ENCODE data around the gene EPHA3. TPM values are rescaled to one million over a fixed set of nuclear protein-coding genes. Genes with fewer than 3 reads are reported as not detected.

Gene EPHA3
- total RNA-seq, 1 experiment from 2014 or later = 21.5 TPM

DNA sequence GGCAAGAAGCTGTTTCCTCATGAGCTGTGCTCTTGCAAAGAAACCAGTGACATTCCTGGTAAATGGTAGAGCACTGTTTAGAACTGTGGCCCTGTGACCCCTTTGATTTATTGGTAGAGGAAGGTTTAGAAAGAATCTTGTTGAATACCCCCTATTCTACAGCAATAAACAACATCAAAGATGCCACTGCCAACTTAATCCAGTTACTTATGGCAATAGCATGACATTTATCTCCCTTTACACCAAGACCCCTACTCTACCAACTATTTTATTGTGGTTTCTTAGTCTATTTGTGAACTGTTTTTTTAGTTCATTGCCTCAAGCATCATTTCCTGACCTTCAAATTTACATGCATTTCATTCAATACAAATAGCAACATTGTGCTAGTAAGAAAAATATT is 288.6 kb downstream of the EPHA3 start:
- H3K36me3 ChIP-seq (ENCODE audit: insufficient read depth, low read length, poor library complexity, severe bottlenecking) = no peaks in the 10 kb centered on the region
- CTCF ChIA-PET = no interaction called here
- DNase-seq (ENCODE audit: low spot score) = no peak
- no TSS peak for BruUV-seq (replicated peaks)
- H3K4me1 ChIP-seq (ENCODE audit: insufficient read depth, low read length, poor library complexity, severe bottlenecking) = no peaks in the 10 kb centered on the region
- intact Hi-C loops (cut with micrococcal nuclease; ENCODE audit: unreplicated experiment) = no loop called here
- no peak overlapping the region for H3K27ac ChIP-seq (ENCODE audit: low read depth, low read length, poor library complexity, severe bottlenecking)
- no peaks in the 10 kb centered on the region for H3K27me3 ChIP-seq (replicated peaks; ENCODE audit: insufficient read depth, low read depth, low read length, poor library complexity)
- TF ChIP-seq, protein P1, sequence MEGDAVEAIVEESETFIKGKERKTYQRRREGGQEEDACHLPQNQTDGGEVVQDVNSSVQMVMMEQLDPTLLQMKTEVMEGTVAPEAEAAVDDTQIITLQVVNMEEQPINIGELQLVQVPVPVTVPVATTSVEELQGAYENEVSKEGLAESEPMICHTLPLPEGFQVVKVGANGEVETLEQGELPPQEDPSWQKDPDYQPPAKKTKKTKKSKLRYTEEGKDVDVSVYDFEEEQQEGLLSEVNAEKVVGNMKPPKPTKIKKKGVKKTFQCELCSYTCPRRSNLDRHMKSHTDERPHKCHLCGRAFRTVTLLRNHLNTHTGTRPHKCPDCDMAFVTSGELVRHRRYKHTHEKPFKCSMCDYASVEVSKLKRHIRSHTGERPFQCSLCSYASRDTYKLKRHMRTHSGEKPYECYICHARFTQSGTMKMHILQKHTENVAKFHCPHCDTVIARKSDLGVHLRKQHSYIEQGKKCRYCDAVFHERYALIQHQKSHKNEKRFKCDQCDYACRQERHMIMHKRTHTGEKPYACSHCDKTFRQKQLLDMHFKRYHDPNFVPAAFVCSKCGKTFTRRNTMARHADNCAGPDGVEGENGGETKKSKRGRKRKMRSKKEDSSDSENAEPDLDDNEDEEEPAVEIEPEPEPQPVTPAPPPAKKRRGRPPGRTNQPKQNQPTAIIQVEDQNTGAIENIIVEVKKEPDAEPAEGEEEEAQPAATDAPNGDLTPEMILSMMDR (conservative IDR thresholded peaks at IDR 0.05; ENCODE audit: low read depth, low read length) = no peak
- no peak for TF ChIP-seq EZH2 (IDR thresholded peaks at IDR 0.05; ENCODE audit: borderline replicate concordance, low read depth, low read length, poor library complexity, severe bottlenecking)
- H3K9me3 ChIP-seq (ENCODE audit: low read depth, low read length, poor library complexity, severe bottlenecking) = no peaks in the 10 kb centered on the region
- POLR2A ChIA-PET (ENCODE audit: low non-redundant PET) = no interaction called here
- no peak overlapping the region for H3K4me3 ChIP-seq (ENCODE audit: low read depth, low read length, poor library complexity, severe bottlenecking)

DNA sequence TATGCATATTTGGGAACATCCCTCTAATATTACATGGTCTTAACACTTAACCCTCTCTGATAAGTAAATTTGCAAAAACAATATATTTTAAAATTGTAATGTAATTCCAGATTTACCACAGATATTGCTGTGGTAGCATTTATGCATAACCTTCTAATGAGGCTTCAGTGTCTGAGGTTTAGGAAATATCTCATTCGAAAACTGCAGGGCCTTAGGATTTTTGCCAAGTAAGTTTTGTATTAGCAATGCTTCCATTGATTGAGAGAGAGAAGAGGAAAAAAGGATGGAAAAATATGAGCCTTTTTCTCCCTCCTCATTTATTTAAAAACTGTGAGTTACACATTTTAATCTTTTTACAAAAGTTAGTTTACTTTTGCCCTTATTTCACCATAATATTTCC is 294.6 kb downstream of the EPHA3 start:
- intact Hi-C loops (cut with micrococcal nuclease; ENCODE audit: unreplicated experiment) = no loop called here
- no TSS peak for BruUV-seq (replicated peaks)

DNA sequence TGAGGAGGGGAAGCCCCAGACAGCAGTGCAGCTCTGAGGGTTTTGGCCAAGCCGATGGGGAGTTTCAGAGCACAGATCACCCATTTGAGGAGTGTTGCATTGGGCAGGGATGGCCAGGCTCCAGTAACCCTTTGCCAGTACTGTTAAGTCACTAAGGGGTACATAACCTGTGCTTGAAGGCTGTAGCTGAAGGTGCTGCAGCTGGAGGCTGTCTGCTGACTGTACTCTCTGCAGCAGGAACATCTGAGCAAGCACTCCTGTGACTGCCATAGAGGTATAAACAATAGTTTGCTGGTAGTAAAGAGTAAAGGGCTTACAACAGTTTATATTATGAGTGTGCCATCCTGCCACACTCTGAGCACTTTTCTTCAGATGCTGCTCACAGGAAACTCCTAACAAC is 297.8 kb downstream of the EPHA3 start:
- Histone ChIP-seq H3K4me3 (ENCODE audit: low read depth, low read length, poor library complexity, severe bottlenecking) (no peak overlapping the region), H3K9me3 (ENCODE audit: low read depth, low read length, poor library complexity, severe bottlenecking) (no peaks in the 10 kb centered on the region), H3K27ac (ENCODE audit: low read depth, low read length, poor library complexity, severe bottlenecking) (no peak overlapping the region), H3K4me1 (ENCODE audit: insufficient read depth, low read length, poor library complexity, severe bottlenecking) (peaks cover 17% of the 10 kb centered on the region), H3K27me3 (replicated peaks; ENCODE audit: insufficient read depth, low read depth, low read length, poor library complexity) (no peaks in the 10 kb centered on the region), H3K36me3 (ENCODE audit: insufficient read depth, low read length, poor library complexity, severe bottlenecking) (no peaks in the 10 kb centered on the region)
- POLR2A ChIA-PET (ENCODE audit: low non-redundant PET) = no interaction called here
- TF ChIP-seq, protein P1 (conservative IDR thresholded peaks at IDR 0.05; ENCODE audit: low read depth, low read length) = no peak
- no peak for TF ChIP-seq EZH2 (IDR thresholded peaks at IDR 0.05; ENCODE audit: borderline replicate concordance, low read depth, low read length, poor library complexity, severe bottlenecking)
- intact Hi-C loops (cut with micrococcal nuclease; ENCODE audit: unreplicated experiment) = no loop called here
- no peak for DNase-seq (ENCODE audit: low spot score)
- BruUV-seq (replicated peaks) = no TSS peak
- CTCF ChIA-PET = no interaction called here

More for the DNA sequence above, 294.6 kb downstream of the EPHA3 start:
- Histone ChIP-seq H3K27ac (ENCODE audit: low read depth, low read length, poor library complexity, severe bottlenecking) (no peak overlapping the region), H3K9me3 (ENCODE audit: low read depth, low read length, poor library complexity, severe bottlenecking) (no peaks in the 10 kb centered on the region), H3K4me3 (ENCODE audit: low read depth, low read length, poor library complexity, severe bottlenecking) (no peak overlapping the region), H3K36me3 (ENCODE audit: insufficient read depth, low read length, poor library complexity, severe bottlenecking) (no peaks in the 10 kb centered on the region), H3K4me1 (ENCODE audit: insufficient read depth, low read length, poor library complexity, severe bottlenecking) (no peaks in the 10 kb centered on the region), H3K27me3 (replicated peaks; ENCODE audit: insufficient read depth, low read depth, low read length, poor library complexity) (no peaks in the 10 kb centered on the region)
- no peak for DNase-seq (ENCODE audit: low spot score)
- POLR2A ChIA-PET (ENCODE audit: low non-redundant PET) = no interaction called here
- CTCF ChIA-PET = no interaction called here
- TF ChIP-seq, protein P1 (conservative IDR thresholded peaks at IDR 0.05; ENCODE audit: low read depth, low read length) = no peak
- no peak for TF ChIP-seq EZH2 (IDR thresholded peaks at IDR 0.05; ENCODE audit: borderline replicate concordance, low read depth, low read length, poor library complexity, severe bottlenecking)

Measured in A673 (cell line).